MM.1S (cell line): Measurements from ENCODE around the gene PDX1.

ENCODE experiments used
- DNase-seq: peaks from one replicate; pipeline ENCODE4 v3.0.0-alpha.2; 2015
- H2AFZ ChIP-seq: fragments of 300-600 bp; sonication (generic); 2 replicates; pipeline ENCODE4 v1.6.0; 2016; ENCODE audit warnings: antibody characterized with exemption, low read length
- H3F3A ChIP-seq: fragments of 300-600 bp; sonication (generic); 2 replicates; pipeline ENCODE4 v1.6.1; 2016; ENCODE audit warnings: mild to moderate bottlenecking, antibody characterized with exemption, low read length, moderate library complexity, mixed read lengths; ENCODE audit not compliant: insufficient read depth
- H3K27ac ChIP-seq: fragments of 300-600 bp; sonication (generic); 2 replicates; pipeline ENCODE4 v1.5.1; 2016; ENCODE audit warnings: mild to moderate bottlenecking, low read length
- H3K27me3 ChIP-seq: fragments of 300-600 bp; sonication (generic); replicated peaks from 2 replicates; pipeline ENCODE4 v1.6.0; 2016; ENCODE audit warnings: low read length; ENCODE audit not compliant: insufficient read depth
- H3K36me3 ChIP-seq: fragments of 300-600 bp; sonication (generic); replicated peaks from 2 replicates; pipeline ENCODE4 v1.6.1; 2016; ENCODE audit warnings: mild to moderate bottlenecking, low read length, mixed read lengths; ENCODE audit not compliant: insufficient read depth
- H3K4me1 ChIP-seq: fragments of 300-600 bp; sonication (generic); 2 replicates; pipeline ENCODE4 v1.6.1; 2016; ENCODE audit warnings: low read length, mixed read lengths
- H3K4me2 ChIP-seq: fragments of 300-600 bp; sonication (generic); 2 replicates; pipeline ENCODE4 v1.6.0; 2016; ENCODE audit warnings: low read depth, low read length
- H3K4me3 ChIP-seq: fragments of 300-600 bp; sonication (generic); 2 replicates; pipeline ENCODE4 v1.5.1; 2016; ENCODE audit warnings: low read length, mixed read lengths
- H3K79me2 ChIP-seq: fragments of 300-600 bp; sonication (generic); 2 replicates; pipeline ENCODE4 v1.6.1; 2016; ENCODE audit warnings: mixed run types, low read length, mixed read lengths
- H3K9ac ChIP-seq: fragments of 300-600 bp; sonication (generic); 2 replicates; pipeline ENCODE4 v1.6.1; 2016; ENCODE audit warnings: low read length, mixed read lengths
- H3K9me2 ChIP-seq: fragments of 300-600 bp; sonication (generic); replicated peaks from 2 replicates; pipeline ENCODE4 v1.6.1; 2016; ENCODE audit warnings: mild to moderate bottlenecking, low read length, mixed read lengths; ENCODE audit not compliant: insufficient read depth
- H3K9me3 ChIP-seq: fragments of 300-600 bp; sonication (generic); replicated peaks from 2 replicates; pipeline ENCODE4 v1.6.1; 2016; ENCODE audit warnings: mild to moderate bottlenecking, low read length, mixed read lengths; ENCODE audit not compliant: insufficient read depth
- H4K20me1 ChIP-seq: fragments of 300-600 bp; sonication (generic); 2 replicates; pipeline ENCODE4 v1.6.1; 2016; ENCODE audit warnings: mild to moderate bottlenecking, low read length, moderate library complexity, mixed read lengths; ENCODE audit not compliant: insufficient read depth
- CTCF ChIP-seq: fragments of 300-600 bp; sonication (generic); IDR thresholded peaks from 2 replicates; pipeline ENCODE4 v1.5.1; 2016; ENCODE audit warnings: antibody characterized with exemption, low read length, mixed read lengths
- EZH2 ChIP-seq: fragments of 300-600 bp; sonication (generic); optimal IDR thresholded peaks from 2 replicates; pipeline ENCODE3; 2017; ENCODE audit warnings: low read depth, mild to moderate bottlenecking, antibody characterized with exemption, low read length, mixed read lengths
- EZH2phosphoT487 ChIP-seq: fragments of 300-600 bp; sonication (generic); IDR thresholded peaks from 2 replicates; pipeline ENCODE4 v1.6.1; 2018; ENCODE audit warnings: antibody characterized with exemption, low read length

The PDX1 gene

GRCh38 chr13:27920677-27921420, 1.0 kb downstream of the PDX1 start:
- Histone ChIP-seq H3K27ac (no peak overlapping the region), H3K4me3 (no peak overlapping the region), H3F3A (no peaks in the 10 kb centered on the region), H4K20me1 (no peaks in the 10 kb centered on the region), H3K9ac (no peak overlapping the region), H3K9me2 (no peaks in the 10 kb centered on the region), H3K9me3 (no peaks in the 10 kb centered on the region), H3K4me2 (no peak overlapping the region), H3K4me1 (no peaks in the 10 kb centered on the region), H3K27me3 (peaks cover 29% of the 10 kb centered on the region), H2AFZ (no peak overlapping the region), H3K79me2 (no peaks in the 10 kb centered on the region), H3K36me3 (no peaks in the 10 kb centered on the region)
- TF ChIP-seq CTCF (no peak), EZH2 (no peak), EZH2phosphoT487 (no peak)
- no peak for DNase-seq

GRCh38 chr13:27921421-27921960, 1.7 kb downstream of the PDX1 start:
- Histone ChIP-seq H3K9me2 (no peaks in the 10 kb centered on the region), H3K79me2 (no peaks in the 10 kb centered on the region), H3K4me3 (no peak overlapping the region), H3K9ac (no peak overlapping the region), H3F3A (no peaks in the 10 kb centered on the region), H3K9me3 (no peaks in the 10 kb centered on the region), H2AFZ (no peak overlapping the region), H3K4me1 (no peaks in the 10 kb centered on the region), H3K4me2 (no peak overlapping the region), H3K27ac (no peak overlapping the region), H3K36me3 (no peaks in the 10 kb centered on the region), H4K20me1 (no peaks in the 10 kb centered on the region), H3K27me3 (peaks cover 29% of the 10 kb centered on the region)
- no peak for DNase-seq
- no peak for TF ChIP-seq EZH2
- no peak for TF ChIP-seq CTCF
- no peak for TF ChIP-seq EZH2phosphoT487

GRCh38 chr13:27921961-27922882, 2.4 kb downstream of the PDX1 start:
- no peak for DNase-seq
- Histone ChIP-seq H3K4me1 (no peaks in the 10 kb centered on the region), H3K9ac (no peak overlapping the region), H3K36me3 (no peaks in the 10 kb centered on the region), H2AFZ (no peak overlapping the region), H3K9me2 (no peaks in the 10 kb centered on the region), H3K4me3 (no peak overlapping the region), H3K4me2 (no peak overlapping the region), H3F3A (no peaks in the 10 kb centered on the region), H3K27me3 (peaks cover 29% of the 10 kb centered on the region), H4K20me1 (no peaks in the 10 kb centered on the region), H3K9me3 (no peaks in the 10 kb centered on the region), H3K27ac (no peak overlapping the region), H3K79me2 (no peaks in the 10 kb centered on the region)
- TF ChIP-seq EZH2 = no peak
- TF ChIP-seq CTCF = no peak
- no peak for TF ChIP-seq EZH2phosphoT487
